KOPT-K1 (cell line): Measurements from ENCODE around the gene INF2.
"Not testable (repeated sequence)": the region's sequence is repeated elsewhere in the genome, so short reads cannot be mapped to it uniquely, and the experiment has no call there.

Experiments
- H3K27ac ChIP-seq: fragments of 200-600 bp; sonication (generic); 2 replicates; pipeline ENCODE4 v1.5.1; 2016; ENCODE audit warnings: antibody characterized with exemption, mild to moderate bottlenecking, low read depth, low read length; ENCODE audit not compliant: poor library complexity, severe bottlenecking
- H3K36me3 ChIP-seq: fragments of 200-600 bp; sonication (generic); 2 replicates; pipeline ENCODE4 v1.5.1; 2017; ENCODE audit warnings: antibody characterized with exemption, mild to moderate bottlenecking, low read length, moderate library complexity; ENCODE audit not compliant: insufficient read depth
- H3K9me3 ChIP-seq: fragments of 200-600 bp; sonication (generic); 2 replicates; pipeline ENCODE4 v1.5.1; 2017; ENCODE audit warnings: antibody characterized with exemption, low read length, mild to moderate bottlenecking; ENCODE audit not compliant: insufficient read depth, poor library complexity, severe bottlenecking

INF2 gene

GRCh38 chr14:104744484-104744883 is 55.1 kb downstream of the INF2 start:
- H3K27ac ChIP-seq = peak overlapping the region; percentile 71
- no peaks in the 10 kb centered on the region for H3K36me3 ChIP-seq

GRCh38 chr14:104745431-104745830 is 56.0 kb downstream of the INF2 start:
- Histone ChIP-seq H3K36me3 (no peaks in the 10 kb centered on the region), H3K27ac (peak overlapping the region; percentile 71), H3K9me3 (no peaks in the 10 kb centered on the region)

More at GRCh38 chr14:104744484-104744883, 55.1 kb downstream of the INF2 start:
- H3K9me3 ChIP-seq = no peaks in the 10 kb centered on the region

GRCh38 chr14:104746071-104746545 is 56.7 kb downstream of the INF2 start:
- H3K27ac ChIP-seq = peak overlapping the region; percentile 71
- no peaks in the 10 kb centered on the region for H3K9me3 ChIP-seq
- no peaks in the 10 kb centered on the region for H3K36me3 ChIP-seq

- H3K36me3 ChIP-seq = no peaks in the 10 kb centered on the region
- H3K27ac ChIP-seq = peak overlapping the region; percentile 71
- H3K9me3 ChIP-seq = no peaks in the 10 kb centered on the region
These were observed 57.6 kb downstream of the INF2 start for GRCh38 chr14:104746934-104747481.

GRCh38 chr14:104747876-104748275 is 58.5 kb downstream of the INF2 start:
- Histone ChIP-seq H3K36me3 (no peaks in the 10 kb centered on the region), H3K27ac (no peak overlapping the region), H3K9me3 (no peaks in the 10 kb centered on the region)

GRCh38 chr14:104749111-104749649 is 59.8 kb downstream of the INF2 start:
- Histone ChIP-seq H3K9me3 (no peaks in the 10 kb centered on the region), H3K27ac (no peak overlapping the region), H3K36me3 (peaks cover 3% of the 10 kb centered on the region; the same call in 1 of the 2 replicates)

- no peak overlapping the region for H3K27ac ChIP-seq
These were observed 60.8 kb downstream of the INF2 start for GRCh38 chr14:104750056-104750752.

GRCh38 chr14:104750753-104751057 is 61.3 kb downstream of the INF2 start:
- H3K36me3 ChIP-seq = peaks cover 18% of the 10 kb centered on the region
- H3K9me3 ChIP-seq = not testable (repeated sequence)

More at GRCh38 chr14:104750056-104750752, 60.8 kb downstream of the INF2 start:
- Histone ChIP-seq H3K36me3 (peaks cover 12% of the 10 kb centered on the region), H3K9me3 (no peaks in the 10 kb centered on the region)

GRCh38 chr14:104751539-104752422 is 62.4 kb downstream of the INF2 start:
- H3K9me3 ChIP-seq = no peaks in the 10 kb centered on the region
- H3K27ac ChIP-seq = peak overlapping the region; percentile 99
- H3K36me3 ChIP-seq = peaks cover 28% of the 10 kb centered on the region

More at GRCh38 chr14:104750753-104751057, 61.3 kb downstream of the INF2 start:
- H3K27ac ChIP-seq = not testable (repeated sequence)

GRCh38 chr14:104752423-104752734 is 63.0 kb downstream of the INF2 start:
- H3K27ac ChIP-seq = peak overlapping the region; percentile 99
- H3K9me3 ChIP-seq = no peaks in the 10 kb centered on the region
- peaks cover 32% of the 10 kb centered on the region for H3K36me3 ChIP-seq

- no peaks in the 10 kb centered on the region for H3K9me3 ChIP-seq
- H3K36me3 ChIP-seq = peaks cover 38% of the 10 kb centered on the region
- peak within 1 kb of the TSS; percentile 99 for H3K27ac ChIP-seq
These were observed 63.5 kb downstream of the INF2 start, which contains the start of gene SIVA1 for GRCh38 chr14:104752735-104753527. Gene SIVA1 (plus strand): TSS chr14:104753147. CDS start chr14:104753202, 55 bp downstream.

- H3K36me3 ChIP-seq = peaks cover 45% of the 10 kb centered on the region
- H3K27ac ChIP-seq = peak overlapping the region; percentile 99
- H3K9me3 ChIP-seq = no peaks in the 10 kb centered on the region
These were observed 64.3 kb downstream of the INF2 start for GRCh38 chr14:104753528-104754212.

GRCh38 chr14:104754213-104754851 is 64.9 kb downstream of the INF2 start:
- Histone ChIP-seq H3K9me3 (no peaks in the 10 kb centered on the region), H3K27ac (peak overlapping the region; percentile 99), H3K36me3 (peaks cover 52% of the 10 kb centered on the region)
